Transverse colon (tissue), 3 donors: ENCODE data around the gene PPM1N.

ENCODE experiments used
- POLR2A ChIP-seq: fragments of 450-650 bp; IDR thresholded peaks from one replicate; pipeline ENCODE4 v1.6.1; 2016; ENCODE audit warnings: antibody characterized with exemption, mild to moderate bottlenecking, moderate library complexity
- TF ChIP-seq, protein P1 (sequence below), 5 experiments: fragments of 200-600 bp in 3 of 5; fragments of 450-650 bp in 2 of 5; sonication (generic) in 3 of 5; IDR thresholded peaks; 1 replicate in 2 of 5; 2 replicates in 3 of 5; pipeline ENCODE4 v1.5.1; 2016 to 2017; ENCODE audit warnings: antibody characterized with exemption in 5 of 5, inconsistent platforms in 3 of 5, mild to moderate bottlenecking in 2 of 5, moderate library complexity in 1 of 5

DNA sequence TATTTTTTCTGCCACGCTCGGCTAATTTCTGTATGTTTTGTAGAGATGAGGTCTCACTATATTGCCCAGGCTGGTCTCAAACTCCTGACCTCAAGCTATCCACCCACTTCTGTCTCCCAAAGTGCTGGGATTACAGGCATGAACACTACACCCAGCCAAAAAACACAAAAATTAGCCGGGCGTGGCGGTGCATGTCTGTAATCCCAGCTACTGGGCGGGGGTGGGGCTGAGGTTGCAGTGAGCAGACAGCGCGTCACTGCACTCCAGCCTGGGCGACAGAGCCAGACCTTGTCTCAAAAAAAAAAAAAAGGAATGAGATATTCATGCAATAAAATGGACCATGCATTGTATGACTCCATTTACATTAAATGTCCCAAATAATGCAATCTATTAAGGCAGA is 41.2 kb downstream of the PPM1N start:
- no peak for TF ChIP-seq POLR2A
- TF ChIP-seq, protein P1, sequence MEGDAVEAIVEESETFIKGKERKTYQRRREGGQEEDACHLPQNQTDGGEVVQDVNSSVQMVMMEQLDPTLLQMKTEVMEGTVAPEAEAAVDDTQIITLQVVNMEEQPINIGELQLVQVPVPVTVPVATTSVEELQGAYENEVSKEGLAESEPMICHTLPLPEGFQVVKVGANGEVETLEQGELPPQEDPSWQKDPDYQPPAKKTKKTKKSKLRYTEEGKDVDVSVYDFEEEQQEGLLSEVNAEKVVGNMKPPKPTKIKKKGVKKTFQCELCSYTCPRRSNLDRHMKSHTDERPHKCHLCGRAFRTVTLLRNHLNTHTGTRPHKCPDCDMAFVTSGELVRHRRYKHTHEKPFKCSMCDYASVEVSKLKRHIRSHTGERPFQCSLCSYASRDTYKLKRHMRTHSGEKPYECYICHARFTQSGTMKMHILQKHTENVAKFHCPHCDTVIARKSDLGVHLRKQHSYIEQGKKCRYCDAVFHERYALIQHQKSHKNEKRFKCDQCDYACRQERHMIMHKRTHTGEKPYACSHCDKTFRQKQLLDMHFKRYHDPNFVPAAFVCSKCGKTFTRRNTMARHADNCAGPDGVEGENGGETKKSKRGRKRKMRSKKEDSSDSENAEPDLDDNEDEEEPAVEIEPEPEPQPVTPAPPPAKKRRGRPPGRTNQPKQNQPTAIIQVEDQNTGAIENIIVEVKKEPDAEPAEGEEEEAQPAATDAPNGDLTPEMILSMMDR (IDR thresholded peaks at IDR 0.05) = no peak
